Glomerular endothelial cell (primary cell): ENCODE results near the gene OR1K1. TPM values are rescaled to one million over a fixed set of nuclear protein-coding genes. Genes with fewer than 3 reads are reported as not detected.
"Not testable (repeated sequence)": the region's sequence is repeated elsewhere in the genome, so short reads cannot be mapped to it uniquely, and the experiment has no call there.

Experiments used
- DNase-seq: peaks from one replicate; pipeline ENCODE4 v3.0.0-alpha.2; 2011; ENCODE audit warnings: low read depth, low spot score; ENCODE audit errors: extremely low read depth
- total RNA-seq: library from RNA; depleted of rRNA; stranded (reverse); fragments of >200 nt; gene quantifications from 2 replicates; pipeline ENCODE4 v1.2.3, GENCODE V29; 2015

OR1K1 gene
- total RNA-seq, 1 donor from 2014 or later = not detected

DNA sequence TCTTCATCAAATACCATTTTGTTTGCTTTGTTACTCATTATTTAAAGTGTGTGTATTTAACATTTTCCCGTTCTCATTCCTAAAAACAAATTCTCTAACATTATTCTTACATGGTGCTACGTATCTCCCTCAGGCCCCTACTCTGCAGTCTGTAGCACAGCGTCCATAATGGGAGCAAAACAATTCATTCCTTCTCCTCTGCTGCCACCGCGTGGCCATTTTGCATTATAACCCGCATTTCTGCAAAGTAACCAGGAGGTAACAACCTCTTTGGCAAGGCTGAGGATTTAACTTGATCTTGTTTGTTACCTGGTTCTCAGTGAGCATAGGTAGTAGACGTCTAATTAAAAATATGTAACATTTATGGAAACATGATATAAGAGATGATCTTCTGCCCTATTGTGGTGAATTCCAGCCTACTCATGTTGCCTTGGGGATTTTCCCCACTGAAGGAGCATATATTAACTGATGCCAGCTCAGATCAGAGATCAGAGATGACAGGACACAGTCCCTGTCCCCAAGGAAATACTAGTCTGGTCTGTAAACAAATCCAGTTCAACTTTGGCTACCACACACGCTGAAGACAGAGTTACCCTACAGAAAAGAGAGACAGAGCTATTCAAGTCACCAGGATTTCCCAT lies 10.5 kb downstream of the OR1K1 start:
- no peak for DNase-seq

DNA sequence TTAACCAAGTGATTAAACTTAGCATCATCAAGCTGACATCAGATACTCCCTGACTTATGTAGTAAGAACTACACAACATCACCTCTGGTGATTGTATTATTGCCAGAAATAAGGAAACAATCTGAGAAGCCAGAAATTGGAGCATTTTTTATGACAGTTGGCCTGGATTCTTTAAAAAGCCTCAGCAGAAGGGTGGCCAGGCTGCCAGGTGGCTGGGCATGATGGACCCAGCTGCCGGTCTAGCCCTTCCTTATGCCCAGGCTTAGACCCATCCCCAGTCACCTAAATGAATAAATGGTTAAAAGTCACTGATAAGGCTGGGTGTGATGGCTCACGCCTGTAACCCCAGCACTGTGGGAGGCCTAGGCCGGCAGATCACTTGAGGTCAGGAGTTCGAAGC lies 12.8 kb downstream of the OR1K1 start:
- DNase-seq = no peak

DNA sequence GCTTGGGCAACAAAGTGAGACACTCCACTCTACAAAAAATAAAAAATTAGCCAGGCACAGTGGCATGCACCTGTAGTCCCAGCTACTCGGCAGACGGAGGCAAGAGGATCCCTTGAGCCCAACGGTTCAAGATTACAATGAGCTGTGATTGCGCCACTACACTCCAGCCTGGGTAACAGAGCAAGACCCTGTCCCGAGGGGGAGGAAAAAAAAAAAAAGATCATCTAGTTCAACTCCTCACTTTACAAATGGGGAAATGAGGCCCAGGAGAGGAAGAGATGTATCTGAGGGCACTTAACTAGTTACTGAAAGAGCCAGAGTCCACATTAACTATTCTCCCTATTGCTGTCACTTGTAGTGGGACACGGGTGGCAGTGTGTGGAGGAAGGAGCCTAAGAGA lies 14.6 kb downstream of the OR1K1 start:
- no peak for DNase-seq

DNA sequence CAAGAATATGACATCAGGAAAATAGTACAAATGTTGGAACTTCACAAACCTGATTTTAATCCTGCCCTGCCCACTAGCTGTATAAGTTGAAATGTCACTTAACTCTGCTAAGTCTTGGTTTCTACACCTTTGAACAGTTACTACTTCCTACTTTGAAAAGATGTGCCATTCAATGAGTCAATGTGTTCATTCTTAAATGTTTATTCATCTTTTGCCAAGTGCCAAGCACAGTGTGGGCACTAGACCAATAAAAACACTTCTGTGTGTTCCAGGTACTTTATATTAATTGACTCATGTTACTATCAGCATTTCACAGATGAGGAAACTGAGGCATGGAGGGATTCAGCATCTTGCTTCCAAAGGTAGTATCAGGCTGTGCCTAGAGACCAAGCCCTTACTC lies 15.6 kb downstream of the OR1K1 start:
- DNase-seq = no peak

DNA sequence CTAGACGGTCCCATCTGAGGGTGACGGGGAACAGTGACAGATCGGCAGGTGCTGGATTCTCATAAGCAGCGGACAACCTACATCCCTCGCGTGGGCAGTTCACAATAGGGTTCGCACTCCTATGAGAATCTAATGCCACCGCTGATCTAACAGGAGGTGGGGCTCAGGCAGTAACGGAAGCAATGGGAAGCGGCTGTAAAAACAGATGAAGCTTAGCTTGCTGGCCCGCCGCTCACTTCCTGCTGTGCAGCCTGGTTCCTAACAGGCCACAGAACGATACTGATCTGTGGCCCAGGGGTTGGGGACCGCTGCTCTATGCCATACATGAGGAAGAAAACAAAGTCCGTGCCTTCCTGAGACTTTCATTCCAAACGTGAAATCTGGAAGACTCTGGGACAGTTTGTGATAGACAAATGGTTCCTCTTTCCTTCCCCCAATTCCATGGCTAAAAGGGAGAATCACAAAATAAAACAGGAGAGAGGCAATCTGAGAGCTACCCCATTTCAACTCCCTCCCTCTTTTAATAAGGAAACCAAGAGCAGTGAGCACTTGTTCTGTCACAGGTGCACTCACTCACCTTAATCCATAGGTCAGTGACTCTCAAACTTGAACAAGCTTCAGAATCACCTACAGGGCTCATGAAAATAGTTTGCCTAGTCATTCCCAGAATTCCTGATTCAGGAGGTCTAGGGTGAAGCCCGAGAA lies 16.4 kb downstream of the OR1K1 start:
- no peak for DNase-seq

DNA sequence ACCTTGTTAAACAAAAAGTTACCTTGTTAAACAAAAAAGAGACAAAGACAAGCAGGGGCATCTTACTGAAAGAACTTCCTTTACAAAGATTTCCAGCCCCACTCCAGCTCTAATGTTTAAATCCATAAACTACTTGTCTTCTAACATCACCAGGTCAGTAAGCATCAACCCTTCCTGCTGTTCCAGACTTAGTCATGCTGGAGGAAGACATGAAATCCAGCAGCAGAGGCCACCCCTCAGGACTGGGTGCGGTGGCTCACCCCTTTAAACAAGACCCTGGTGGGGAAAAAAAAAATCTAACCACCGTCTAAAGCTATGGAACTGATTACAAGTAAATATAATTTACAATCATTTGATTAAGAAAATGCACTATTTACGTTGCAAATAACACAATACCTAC lies 19.4 kb downstream of the OR1K1 start:
- no peak for DNase-seq

DNA sequence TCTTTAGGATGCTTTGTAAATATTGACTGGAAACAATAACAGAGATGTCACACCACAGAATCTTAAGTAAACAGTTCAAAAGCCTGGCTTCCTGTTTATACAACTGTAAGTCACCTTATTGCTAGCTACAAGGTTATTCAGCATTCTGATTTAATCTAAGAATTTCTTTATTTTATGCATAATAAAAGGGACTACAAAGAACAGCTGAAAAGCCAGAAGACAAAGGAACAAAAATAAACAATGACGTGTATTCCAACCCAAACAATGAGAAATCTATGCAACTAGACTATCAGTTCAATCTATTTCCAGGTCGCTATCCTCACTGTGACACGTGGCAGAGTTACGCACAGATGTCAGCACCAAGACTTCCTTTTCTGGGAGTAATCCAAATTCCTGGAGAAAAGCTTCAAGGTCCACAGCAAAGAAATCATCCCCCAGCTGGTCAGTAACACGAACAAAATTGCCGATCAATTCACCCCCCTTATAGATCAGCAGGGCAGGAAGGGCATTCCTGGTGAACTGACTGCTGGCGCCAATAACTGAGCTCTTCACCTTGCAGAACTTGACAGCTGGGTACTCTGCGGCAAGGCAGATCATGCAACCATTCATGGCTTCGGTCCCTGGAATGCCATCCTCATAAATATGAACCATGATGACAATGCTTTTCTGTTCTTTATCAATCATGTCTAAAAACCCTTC lies 20.0 kb downstream of the OR1K1 start:
- DNase-seq = peak; percentile 94

DNA sequence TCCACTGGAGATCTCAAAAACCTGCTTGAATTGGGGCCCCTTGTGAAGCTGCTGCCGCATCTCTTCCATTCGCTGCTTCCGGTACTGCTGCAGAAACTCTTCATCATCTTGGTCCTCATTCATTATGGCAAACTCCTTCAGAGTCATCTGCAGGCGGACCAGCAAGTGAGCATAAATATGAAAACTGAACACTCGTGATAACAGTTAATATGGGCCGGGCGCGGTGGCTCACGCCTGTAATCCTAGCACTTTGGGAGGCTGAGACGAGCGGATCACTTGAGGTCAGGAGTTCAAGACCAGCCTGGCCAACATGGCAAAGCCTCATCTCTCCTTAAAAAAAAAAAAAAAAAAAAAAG lies 20.5 kb downstream of the OR1K1 start:
- DNase-seq = no peak

DNA sequence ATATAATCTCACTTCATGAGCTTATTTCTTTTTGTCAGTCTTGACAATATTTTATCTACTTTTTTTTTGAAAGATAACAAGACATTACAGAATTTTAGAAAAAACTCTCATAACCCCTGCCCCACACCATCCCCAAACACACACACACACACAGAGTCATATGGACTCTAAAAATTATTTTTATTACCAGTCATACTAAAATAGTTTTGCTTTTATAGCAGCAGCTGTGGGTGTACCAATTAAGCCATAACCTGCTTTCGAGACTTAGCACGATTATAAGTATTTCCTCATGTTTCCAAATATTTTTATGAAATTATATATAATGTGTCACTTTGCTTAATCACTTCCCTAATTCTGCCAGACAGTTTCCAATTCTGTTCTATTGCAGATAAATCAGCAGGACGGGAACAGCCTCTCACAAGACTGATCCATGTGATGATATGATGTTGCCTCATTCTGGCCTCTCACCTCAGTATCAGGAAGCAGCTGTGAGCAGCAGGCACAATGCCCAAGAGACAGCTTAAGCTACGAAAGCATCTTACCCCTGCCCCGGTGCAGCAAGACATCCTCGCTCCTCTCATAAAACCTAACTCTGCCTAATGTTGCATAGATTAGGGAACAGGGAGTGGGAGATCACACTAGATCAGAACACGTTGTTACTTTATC lies 21.5 kb downstream of the OR1K1 start:
- DNase-seq = no peak

DNA sequence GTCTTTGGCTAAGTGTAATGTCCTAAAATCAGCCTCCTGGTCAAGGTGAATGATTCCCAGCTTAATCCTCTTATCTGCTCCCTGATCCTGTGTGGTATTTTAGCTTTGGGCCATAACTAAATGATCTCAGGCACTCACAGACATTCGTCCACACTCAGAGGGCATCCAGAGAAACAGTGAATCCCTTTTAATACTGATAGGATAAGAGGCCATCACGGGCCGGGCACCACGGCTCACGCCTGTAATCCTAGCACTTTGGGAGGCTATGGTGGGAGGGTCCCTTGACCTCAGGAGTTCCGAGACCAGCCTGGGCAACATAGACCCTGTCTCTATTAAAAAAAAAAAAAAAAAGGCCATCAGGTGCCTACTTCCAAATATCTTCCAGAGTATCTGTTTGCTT lies 22.1 kb downstream of the OR1K1 start:
- DNase-seq = no peak

DNA sequence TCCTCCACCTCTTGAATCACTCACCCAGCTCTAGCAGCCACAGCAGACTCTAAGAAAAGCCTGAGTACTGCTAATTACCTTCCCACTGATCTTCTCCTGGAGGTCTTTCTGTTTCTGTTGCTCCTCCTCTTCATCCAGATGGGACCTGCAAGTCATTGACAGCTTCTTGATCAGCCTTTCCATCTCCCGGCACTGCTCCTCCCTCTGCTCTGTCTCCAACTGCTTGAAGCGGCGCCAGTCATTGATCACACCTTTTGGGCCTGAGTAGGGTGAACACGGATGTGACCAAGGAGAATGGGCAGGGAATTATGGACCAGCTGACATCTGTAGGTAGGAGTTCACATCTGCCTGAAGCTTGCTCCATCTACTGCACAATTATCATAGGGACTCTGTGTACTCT lies 23.0 kb downstream of the OR1K1 start:
- no peak for DNase-seq

DNA sequence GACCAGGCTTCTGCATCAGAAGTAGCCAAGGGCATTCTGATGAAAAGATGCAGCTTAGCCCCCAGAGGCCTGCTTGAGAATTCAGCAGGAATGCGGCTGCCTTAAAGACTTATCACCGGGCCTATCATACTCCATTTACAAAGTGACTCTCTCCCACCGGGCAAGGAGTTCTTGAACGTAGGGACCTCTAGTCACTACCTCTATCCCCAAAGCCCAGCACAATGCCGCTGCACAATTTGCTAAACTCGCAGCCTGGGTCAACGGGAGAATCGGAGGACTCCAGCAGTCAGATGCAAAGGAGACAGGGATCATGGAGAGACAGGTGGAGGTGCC lies 27.8 kb downstream of the OR1K1 start:
- no peak for DNase-seq

DNA sequence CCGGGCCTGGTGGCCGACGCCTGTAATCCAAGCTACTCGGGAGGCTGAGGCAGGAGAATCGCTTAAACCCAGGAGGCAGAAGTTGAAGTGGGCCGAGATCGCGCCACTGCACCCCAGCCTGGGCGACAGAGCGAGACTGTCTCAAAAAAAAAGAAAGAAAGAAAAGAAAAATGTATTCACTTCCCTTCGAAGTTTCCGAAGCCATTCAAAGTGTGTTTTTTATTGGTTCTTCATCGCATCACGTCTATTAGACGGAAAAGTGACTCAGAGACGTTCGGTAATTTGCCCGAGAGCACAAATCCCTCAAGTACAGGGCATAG lies 29.0 kb downstream of the OR1K1 start:
- DNase-seq = not testable (repeated sequence)

DNA sequence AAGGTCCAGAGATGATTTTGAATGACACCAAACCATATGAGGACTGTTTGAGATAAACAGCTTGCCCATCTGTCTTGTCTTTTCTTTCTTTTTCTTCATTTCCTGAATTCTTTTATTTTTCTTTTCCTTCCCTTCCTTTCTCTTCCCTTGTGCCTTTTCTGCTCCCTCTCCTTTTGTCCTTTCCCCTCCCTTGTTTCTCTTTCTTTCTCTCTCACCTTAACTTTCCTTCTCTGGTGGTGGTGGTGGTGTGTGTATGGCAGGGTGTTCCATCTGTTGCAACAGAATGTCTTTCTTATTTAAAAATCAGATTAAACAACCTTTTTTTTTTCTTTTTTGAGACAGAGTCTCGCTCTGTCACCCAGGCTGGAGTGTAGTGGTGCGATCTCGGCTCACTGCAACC lies 32.3 kb downstream of the OR1K1 start:
- DNase-seq = no peak

DNA sequence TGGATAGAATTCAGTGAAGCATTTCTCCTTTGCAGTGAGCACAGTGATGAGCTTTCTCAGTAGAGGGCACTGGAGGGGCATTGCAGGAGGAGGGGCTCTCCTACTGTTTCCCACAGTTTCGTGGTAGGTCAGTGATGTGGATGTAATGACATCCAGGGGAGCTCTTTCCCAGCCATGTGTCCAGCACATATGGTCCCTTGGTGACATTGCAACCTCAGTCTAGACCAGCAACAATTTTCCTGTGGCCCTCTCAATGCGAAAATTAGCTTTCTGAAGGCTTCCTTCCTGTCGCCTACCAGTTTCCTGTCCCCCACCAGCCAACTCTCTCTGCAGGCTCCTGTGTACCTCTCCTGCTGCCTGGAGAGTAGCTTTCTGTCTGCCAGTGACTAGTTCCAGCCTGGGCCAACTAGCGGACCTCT lies 35.4 kb downstream of the OR1K1 start:
- no peak for DNase-seq

DNA sequence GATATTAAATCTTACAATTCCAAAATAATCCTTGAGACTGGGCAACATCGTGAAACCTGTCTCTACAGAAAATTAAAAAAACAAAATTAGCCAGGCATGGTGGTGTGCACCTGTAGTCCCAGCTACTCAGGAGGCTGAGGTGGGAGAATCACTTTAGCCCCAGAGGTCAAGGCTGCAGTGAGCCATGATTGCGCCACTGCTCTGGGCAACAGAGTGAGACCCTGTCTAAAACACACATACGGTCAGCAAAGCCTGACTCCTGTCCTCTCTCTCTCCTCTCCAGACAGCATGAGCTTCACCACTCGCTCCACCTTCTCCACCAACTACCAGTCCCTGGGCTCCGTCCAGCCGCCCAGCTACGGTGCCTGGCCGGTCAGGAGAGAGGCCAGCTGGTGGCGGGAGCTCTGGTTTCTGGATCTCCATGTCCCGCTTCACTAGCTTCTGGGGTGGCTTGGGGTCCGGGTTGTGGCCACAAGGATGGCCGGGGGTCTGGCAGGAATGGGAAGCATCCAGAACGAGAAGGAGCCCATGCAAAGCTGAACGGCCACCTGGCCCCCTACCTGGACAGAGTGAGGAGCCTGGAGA lies 37.4 kb downstream of the OR1K1 start:
- no peak for DNase-seq

DNA sequence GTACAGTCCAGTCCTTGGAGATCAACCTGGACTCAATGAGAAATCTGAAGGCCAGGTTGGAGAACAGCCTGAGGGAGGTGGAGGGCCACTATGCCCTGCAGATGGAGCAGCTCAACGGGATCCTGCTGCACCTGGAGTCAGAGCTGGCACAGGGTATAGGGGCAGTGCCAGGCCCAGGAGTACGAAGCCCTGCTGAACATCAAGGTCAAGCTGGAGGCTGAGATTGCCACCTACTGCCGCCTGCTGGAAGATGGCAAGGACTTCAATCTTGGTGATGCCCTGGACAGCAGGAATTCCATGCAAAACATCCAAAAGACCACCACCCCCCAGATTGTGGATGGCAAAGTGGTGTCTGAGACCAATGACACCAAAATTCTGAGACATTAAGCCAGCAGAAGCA lies 38.5 kb downstream of the OR1K1 start:
- DNase-seq = not testable (repeated sequence)

DNA sequence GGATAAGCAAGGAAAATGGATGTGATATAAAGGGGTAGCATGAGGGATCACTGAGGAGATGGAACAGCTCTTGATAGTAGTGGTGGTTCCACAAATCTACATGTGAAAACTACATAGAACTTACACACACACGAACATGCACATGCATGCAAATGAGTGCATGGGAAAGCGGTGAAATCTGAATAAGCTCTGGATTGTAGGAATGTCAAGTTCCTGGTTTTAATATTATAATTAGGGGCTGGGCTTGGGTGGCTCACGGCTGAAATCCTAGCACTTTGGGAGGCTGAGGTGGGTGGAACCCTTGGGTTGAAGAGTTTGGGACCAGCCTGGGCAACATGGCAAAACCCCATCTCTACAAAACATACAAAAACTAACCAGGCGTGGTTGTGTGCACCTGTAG lies 41.6 kb downstream of the OR1K1 start:
- no peak for DNase-seq

DNA sequence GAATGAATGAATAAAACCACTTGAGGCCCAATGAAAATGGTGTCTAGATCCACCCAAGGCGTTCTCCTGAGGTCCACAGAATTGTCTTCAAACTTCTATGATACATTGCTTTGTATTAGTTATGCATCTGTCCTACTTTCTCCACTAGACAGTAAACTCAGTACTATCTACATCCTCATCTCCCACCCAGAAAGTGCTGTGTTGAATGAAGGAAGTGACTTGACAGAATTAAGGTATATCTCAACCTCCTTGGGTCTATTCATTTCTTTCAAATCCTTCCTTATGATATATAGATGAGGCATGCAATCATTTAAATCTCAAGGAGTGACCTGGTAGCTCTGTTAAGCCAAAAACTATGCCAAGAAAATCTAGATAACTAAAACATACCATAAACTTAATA lies 44.2 kb downstream of the OR1K1 start:
- no peak for DNase-seq

DNA sequence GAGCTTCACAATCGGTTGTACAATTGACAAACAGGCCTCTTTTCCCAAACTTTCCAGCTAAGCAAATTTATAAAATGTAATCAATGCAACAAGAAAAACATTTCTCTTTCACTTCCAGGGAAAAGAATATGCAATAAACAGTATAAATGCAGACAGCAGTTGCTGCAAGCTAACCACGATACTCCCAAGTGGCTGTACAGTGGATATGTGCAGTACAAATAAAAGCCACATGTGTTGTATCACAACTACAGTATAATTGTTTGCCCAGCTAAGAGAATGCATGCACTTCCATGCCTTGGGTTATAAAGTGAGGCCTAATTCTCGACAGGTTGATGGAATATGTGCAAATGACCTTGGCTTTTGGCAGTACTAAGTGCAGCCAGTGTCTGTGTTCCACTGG lies 45.2 kb downstream of the OR1K1 start:
- DNase-seq = no peak

DNA sequence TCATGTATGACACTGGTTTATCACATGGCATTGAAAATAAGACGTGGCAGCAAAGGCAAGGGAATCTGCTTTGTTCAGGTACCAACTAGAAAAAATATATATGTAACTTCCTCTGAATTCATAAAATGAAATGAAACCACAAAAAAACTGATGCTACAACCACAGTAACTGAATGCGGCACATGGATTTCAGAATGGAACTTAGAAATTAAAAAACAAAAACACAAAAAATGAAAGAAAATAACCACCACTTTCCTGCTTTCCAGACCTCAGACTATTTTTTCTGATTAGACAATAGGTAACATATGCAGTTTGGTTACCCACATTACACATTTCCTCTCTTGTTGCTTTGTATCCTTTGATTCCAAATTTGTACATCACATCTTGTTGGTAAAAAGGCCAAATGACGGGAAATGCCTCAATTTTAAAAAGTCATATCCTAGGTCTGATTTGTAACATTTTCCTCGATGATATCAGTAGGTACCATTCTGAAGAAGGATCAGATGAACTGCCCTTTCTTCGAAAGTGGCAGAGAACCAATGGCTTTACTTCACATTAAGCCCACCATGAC lies 46.5 kb downstream of the OR1K1 start:
- no peak for DNase-seq
